HG03103 (cell line): ENCODE results near the gene TBC1D22A.

Experiments
- ATAC-seq: cut with Tn5 transposase; IDR thresholded peaks from one replicate; pipeline ENCODE4 v1.9.1; 2021; ENCODE audit warnings: low read depth; ENCODE audit not compliant: unreplicated experiment

TBC1D22A gene

GRCh38 chr22:46852771-46853170, 90.3 kb downstream of the TBC1D22A start:
- ATAC-seq, result no peak

GRCh38 chr22:46853191-46853590, 90.7 kb downstream of the TBC1D22A start:
- no peak for ATAC-seq

- no peak for ATAC-seq
Observed at GRCh38 chr22:46854125-46854870, 91.8 kb downstream of the TBC1D22A start.

- ATAC-seq, result no peak
Observed at GRCh38 chr22:46855681-46856080, 93.2 kb downstream of the TBC1D22A start.

GRCh38 chr22:46856661-46857060, 94.2 kb downstream of the TBC1D22A start:
- ATAC-seq, result no peak

- ATAC-seq, result no peak
Observed at GRCh38 chr22:46857142-46857884, 94.9 kb downstream of the TBC1D22A start.

- ATAC-seq, result no peak
Observed at GRCh38 chr22:46857885-46858143, 95.4 kb downstream of the TBC1D22A start.

GRCh38 chr22:46858181-46858771, 95.8 kb downstream of the TBC1D22A start:
- ATAC-seq, result no peak

GRCh38 chr22:46860562-46860961, 98.1 kb downstream of the TBC1D22A start:
- no peak for ATAC-seq

GRCh38 chr22:46861468-46862367, 99.3 kb downstream of the TBC1D22A start:
- no peak for ATAC-seq

GRCh38 chr22:46862418-46863324, 100.2 kb downstream of the TBC1D22A start:
- no peak for ATAC-seq

GRCh38 chr22:46863794-46864193, 101.3 kb downstream of the TBC1D22A start:
- no peak for ATAC-seq

GRCh38 chr22:46864314-46865051, 102.0 kb downstream of the TBC1D22A start:
- no peak for ATAC-seq

GRCh38 chr22:46865052-46865434, 102.6 kb downstream of the TBC1D22A start:
- no peak for ATAC-seq

GRCh38 chr22:46865642-46866041, 103.2 kb downstream of the TBC1D22A start:
- ATAC-seq, result no peak

GRCh38 chr22:46866591-46866990, 104.1 kb downstream of the TBC1D22A start:
- no peak for ATAC-seq

GRCh38 chr22:46867106-46867505, 104.7 kb downstream of the TBC1D22A start:
- ATAC-seq, result no peak

- ATAC-seq, result no peak
Observed at GRCh38 chr22:46869329-46869728, 106.9 kb downstream of the TBC1D22A start.

GRCh38 chr22:46869831-46870441, 107.5 kb downstream of the TBC1D22A start:
- ATAC-seq, result no peak
